Measurements from ENCODE around the gene RCN1.
"Not testable (repeated sequence)": the region's sequence is repeated elsewhere in the genome, so short reads cannot be mapped to it uniquely, and the experiment has no call there.

Gene RCN1

DNA sequence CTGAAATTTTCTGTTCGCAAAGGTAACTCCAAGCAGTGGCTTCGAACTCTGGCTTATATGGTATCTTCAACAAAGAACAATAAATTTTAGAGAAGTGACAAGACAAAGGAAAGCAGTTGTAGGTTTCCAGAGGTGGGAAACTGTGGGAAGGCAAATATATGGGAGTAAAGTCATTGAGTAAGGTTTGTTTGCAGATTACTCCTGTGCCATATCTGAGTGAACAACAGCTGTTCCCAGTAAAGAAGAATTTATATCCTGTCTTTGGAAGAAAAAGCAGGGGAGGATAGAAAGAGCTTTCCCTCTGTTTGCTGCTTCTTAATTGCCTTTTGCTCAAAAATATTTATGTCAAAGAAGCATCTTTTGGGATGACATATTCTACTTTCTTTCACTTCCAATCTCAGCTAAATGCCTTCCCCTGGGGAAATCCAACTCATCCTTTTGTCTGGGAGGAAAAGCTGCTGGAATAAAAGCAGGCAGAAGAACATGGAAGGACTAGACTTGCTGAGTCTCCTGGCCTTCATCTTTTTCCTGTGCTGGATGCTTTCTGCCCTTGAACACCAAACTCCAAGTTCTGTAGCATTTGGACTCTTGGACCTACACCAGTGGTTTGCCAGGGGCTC lies 10.4 kb upstream of the RCN1 start:
- FAIRE-seq, result no peak

DNA sequence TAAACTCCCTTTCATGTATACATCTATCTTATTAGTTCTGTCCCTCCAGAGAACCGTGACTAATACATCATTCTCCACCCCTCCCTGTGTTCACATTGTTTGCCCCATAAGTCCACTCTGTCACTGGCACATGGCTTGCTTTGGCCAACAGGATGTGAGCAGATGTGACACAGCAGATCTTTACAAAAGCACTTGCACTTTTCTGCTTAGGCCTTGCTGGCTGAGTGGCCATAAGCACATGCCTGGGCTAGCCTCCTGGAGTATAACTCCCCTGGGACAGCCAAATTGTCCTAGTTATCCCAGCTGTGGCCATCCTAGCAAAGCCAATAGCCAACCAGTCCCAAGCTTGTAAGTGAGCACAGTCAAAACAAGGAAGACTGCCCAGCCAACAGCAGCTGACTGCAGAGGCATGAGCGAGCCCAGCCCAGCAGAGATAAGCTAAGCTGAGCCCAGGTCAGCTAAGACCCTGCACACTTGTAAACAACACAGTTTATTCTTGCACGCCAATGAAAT lies 9.7 kb upstream of the RCN1 start:
- no peak for FAIRE-seq

GRCh38 chr11:32081901-32082300 lies 9.0 kb upstream of the RCN1 start:
- FAIRE-seq, result no peak

DNA sequence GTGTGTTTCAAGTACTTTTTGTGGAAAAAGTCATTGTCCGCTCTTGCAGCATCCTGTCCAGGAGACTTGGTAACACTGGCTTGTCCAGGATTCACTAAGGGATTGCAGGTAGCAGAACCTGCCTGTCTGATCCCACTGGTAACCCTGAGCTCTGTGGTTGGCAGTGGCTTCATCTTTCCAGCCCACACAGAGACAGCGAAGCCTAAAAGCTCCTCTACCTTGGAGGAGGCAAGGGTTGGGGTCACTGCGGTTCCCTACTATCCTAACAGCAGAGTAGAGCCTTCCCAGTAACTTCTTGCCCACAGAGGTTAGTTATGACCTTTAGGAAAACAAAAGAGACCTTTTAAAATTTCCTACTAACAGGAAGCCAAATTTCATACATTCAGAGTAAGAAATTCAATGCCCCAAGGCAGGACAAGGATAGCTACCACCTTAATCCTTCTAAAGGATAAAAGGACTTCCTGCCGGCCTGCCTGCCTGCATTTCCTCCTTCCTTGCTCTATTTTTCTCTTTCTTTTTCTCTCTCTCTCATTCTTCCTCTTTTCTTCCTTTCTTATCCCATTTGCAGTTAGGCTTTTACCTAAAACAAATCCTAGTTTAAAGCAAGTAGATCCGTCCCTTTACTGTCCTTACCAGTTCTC lies 8.4 kb upstream of the RCN1 start:
- FAIRE-seq, result no peak

- FAIRE-seq, result no peak
Observed at GRCh38 chr11:32087597-32087996, 3.3 kb upstream of the RCN1 start.

DNA sequence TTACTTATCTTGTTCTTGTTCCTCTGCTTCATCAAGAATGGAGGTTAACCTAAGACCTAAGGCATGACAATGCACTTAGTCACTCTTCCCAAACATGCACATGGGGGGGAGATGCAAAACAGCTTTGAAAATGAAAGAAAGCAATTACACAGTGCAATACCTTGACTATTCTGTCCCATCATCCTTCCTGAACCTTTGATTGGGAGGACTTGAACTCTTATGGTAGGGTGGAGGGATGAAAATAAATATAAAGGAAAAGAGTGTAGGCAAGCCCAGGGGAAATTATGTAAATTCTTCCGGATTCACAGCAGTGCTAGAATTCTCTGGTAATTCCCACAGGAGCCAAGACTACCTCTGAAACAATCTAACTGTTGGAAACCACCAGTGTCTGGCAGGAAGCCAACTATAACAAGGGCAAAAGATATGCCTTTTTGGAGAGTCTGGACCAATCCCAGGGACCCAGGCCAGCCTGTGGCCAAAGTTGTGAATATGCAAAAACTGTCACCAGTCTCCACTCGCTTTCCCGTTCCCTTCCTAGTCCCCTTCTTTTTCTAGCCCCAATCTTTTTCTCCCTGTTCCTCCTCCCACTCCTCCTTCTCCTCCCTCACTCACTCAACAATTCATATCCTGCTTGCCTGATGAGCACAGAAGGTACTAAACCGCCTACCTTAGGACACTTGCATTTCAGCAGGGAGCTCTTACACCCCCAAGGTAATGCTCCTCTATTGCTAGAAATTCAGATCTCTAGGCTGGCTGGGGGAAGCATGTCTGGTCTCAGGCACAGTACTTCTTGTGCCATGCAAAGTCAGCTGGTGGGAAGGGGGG lies 2.5 kb upstream of the RCN1 start:
- no peak for FAIRE-seq

DNA sequence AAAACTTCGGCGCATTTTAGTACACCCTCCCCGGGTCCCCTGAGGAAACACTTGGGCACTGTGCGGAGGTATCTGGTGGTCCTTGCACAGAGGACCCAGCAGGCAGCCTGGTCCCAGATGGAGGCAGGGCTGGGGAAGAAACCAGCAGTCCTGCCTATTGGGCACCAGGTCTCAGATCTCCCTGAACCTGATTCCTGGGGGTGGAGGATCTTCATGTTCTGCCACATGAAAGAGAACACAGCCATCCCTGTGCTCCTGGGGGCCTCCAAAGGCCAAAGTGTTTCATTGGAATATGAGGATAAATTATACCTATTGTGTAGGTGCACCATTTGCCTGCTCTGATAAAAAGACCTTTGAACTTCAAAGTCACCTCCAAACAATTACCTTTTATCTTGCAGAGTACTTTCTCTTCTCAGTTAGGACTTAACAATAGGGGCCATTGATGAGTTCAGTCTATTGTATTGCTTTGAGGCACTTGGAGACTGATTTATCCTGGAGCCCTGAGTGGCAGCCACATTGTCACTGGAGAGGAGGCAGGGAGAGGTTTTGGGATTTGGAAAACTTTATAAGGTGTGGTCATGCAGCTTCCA lies 1.8 kb downstream of the RCN1 start:
- FAIRE-seq, result no peak

- no peak for FAIRE-seq
Observed at GRCh38 chr11:32094923-32095322, 4.0 kb downstream of the RCN1 start.

DNA sequence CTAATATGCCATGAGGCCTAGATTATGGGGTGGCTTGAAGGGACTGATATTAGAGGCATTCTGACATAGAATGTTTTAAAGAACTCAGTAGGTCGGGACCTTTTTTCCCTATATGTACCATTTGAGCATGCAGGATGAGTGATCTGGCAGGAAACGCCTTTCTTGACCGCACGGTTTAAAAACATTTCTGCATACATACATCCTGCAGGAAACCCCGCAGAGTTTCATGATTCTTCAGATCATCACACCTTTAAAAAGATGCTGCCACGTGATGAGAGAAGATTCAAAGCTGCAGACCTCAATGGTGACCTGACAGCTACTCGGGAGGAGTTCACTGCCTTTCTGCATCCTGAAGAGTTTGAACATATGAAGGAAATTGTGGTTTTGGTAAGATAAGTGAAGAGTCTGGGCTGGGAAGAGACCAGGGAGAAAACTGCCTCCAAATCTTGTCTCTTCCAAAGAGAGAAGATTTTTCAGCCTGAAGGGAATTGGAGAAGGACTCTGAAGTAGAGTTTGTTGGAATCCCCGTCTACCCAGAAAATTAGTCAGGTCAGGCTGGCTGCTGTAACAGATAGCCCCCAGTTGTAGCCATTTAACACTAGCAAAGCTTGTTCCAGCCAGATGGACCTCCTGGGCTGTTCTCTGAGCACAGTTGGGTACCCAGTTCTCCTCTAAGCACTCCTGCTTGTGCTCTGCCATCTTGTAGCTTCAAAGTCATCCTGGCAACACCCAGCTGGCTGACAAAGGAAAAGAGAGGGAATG lies 7.4 kb downstream of the RCN1 start:
- no peak for FAIRE-seq

DNA sequence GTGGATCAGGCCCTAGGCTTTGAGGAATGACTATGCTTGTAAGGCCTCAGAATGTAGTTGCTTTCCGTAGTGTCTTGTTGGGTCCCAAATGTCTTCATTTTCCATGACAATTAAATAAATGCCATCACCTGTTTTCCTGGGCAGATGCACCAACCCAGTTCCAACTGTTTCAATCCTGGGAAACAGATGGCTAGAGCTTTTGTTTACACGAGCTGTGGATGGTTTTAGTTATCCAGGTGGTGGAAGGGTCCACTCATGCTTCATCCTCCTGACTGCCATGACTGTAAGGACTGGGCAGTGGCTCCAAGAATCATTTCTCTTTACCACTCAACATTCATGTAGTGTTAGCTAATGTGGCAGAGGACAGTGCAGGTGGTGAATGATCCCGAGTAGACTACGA lies 8.6 kb downstream of the RCN1 start:
- FAIRE-seq, result no peak

DNA sequence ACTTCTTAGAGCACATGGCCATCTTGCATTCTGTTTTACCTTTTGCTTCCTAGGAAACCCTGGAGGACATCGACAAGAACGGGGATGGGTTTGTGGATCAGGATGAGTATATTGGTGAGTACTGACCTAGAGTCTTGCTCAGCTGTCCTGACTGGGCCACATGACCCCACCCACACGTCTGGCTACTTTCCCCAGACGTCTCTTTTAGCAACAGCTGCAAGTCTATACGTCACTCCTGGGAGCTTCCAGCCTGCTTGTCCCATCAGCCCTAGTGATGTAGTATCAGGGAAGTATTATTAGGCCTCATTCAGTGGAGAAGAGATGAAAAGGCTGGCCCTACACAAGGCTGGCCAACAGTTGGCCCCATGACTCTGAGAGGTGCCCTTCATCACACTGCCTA lies 9.6 kb downstream of the RCN1 start:
- no peak for FAIRE-seq

DNA sequence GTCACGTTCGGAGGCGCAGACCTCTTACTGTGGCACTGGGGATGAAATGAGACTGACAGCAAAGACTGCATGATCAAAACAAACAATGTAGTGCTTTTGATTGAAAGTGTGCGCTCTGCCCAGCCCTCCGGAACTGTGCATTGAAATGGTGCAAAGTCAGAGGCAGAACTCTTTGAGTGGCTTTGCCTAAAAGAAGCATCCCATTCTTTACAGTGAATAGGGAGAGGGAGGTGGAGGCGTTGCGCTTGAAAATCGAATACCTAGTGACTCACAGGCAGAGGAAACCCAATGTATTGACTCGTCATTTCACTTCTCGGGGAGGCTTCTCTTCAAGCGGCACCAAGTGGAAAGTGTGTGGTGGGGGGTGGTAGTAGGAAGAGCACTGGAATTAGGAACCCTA lies 10.9 kb downstream of the RCN1 start:
- no peak for FAIRE-seq

- not testable (repeated sequence) for FAIRE-seq
Observed at GRCh38 chr11:32103121-32103719, 12.3 kb downstream of the RCN1 start.

DNA sequence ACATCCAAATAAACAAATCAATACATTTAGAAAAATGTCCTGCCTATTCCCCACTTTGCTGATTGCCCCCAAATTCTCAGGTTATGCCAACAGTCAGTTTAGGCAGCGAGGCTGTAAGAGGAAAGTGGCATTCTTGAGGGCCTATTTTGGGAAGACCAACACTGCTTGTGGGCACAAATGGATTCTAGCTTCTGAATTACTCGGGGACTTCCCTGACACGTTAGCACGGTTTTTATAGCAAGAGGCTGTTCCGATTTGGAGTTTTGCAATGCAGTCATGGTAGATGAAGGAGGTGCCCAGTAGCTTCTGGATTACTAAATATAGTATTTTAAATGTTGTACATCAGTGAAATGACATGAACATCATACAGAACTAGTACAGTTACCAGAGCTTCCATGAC lies 13.1 kb downstream of the RCN1 start:
- no peak for FAIRE-seq

GRCh38 chr11:32105871-32106560 lies 15.1 kb downstream of the RCN1 start:
- no peak for FAIRE-seq

DNA sequence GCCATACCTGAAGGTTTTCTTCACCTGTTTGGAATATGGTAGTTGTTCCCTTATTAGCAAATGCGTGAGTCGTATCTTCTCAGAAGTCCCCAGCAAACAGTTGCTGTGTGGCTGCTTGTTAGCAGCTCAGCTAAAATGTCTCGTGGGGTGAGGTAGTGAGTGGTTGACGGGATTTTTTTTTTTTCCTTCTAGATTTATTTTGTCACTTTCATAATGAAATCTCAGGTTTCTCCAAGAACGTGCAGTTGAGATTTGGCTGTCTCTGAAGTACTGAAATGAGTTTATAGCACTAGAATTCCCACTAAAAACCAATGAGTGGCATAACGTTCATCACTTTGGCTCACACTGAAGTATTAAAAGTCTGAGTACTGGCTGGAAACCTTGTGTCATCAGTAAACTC lies 16.8 kb downstream of the RCN1 start:
- no peak for FAIRE-seq

DNA sequence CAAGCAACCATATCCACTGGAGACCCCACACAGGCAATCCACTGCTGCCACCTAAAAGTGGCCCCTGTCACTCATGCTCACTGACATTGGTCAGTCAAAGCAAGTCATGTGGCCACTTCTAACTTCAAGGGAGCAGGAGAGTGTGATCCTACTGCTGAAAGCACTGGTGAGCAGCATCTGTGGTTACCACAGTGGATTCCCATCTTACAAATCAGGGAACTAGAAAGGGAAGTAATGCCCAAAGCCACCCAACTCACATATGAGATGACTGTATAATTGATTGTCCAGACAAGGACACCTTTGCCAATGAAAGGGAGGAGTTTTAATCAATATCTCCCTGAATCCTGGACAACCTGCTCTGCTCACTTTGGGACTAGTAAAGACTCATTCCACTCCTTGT lies 17.7 kb downstream of the RCN1 start:
- FAIRE-seq, result no peak

- FAIRE-seq, result no peak
Observed at GRCh38 chr11:32109138-32109537, 18.3 kb downstream of the RCN1 start.

DNA sequence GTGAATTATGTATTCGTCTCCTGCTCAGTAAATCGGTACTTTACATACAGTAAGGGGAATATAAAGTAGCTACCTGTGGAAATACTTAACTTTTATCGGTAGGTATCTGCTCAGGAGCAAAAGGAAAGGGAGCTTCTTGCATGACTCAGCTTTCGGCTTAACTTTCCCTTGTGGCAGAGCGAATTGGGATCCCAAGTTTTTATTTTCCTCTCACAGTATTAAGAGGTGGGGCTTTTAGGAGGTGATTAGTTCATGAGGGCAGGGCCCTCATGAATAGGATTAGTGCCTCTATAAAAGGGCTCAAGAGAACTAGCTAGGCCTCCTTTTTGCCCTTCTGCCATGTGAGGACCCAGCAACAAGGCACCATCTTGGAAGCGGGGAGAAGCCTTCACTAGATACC lies 18.7 kb downstream of the RCN1 start:
- FAIRE-seq, result no peak

DNA sequence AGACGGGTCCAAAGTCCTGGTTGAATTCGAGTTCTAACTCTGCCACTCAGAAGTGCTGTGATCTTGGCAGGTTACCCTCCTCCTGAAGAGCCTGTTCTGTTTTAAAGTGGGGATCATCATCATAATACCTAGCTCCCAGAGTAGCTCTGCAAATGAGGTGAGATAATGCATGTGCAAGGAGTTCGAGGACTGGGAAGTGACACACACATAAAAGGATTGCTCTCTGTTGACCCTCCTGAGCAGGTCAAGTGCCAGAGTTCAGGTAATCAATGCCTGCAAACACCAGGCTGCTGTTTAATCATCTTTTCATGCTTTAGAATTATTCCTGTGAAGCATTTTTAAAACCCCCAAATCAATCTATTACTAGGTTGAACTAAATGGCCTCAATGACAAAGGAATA lies 19.9 kb downstream of the RCN1 start:
- no peak for FAIRE-seq

- FAIRE-seq, result no peak
Observed at GRCh38 chr11:32113200-32113919, 22.5 kb downstream of the RCN1 start.

All from endometrium (tissue), 2 donors.